ENCODE results near the gene OVOL2.

The OVOL2 gene

GRCh38 chr20:17985388-17986018, 72.2 kb downstream of the OVOL2 start:
- DNase-seq (ENCODE audit: low read depth), result no peak

GRCh38 chr20:17976305-17976704, 81.4 kb downstream of the OVOL2 start:
- no peak for DNase-seq (ENCODE audit: low read depth)
